ENCODE data around the gene BASP1. TPM values are rescaled to one million over a fixed set of nuclear protein-coding genes. Genes with fewer than 3 reads are reported as not detected.
"Not testable (repeated sequence)": the region's sequence is repeated elsewhere in the genome, so short reads cannot be mapped to it uniquely, and the experiment has no call there.

BASP1 gene
- total RNA-seq, 1 experiment from 2014 or later = 0.34 TPM

GRCh38 chr5:17258431-17258830 is 41.0 kb downstream of the BASP1 start:
- no peaks in the 10 kb centered on the region for H3K36me3 ChIP-seq (ENCODE audit: control insufficient read depth in 1 of 2, insufficient read depth in 2 of 2, low read length in 2 of 2)
- H3K27ac ChIP-seq (ENCODE audit: low read depth, low read length) = no peak overlapping the region
- no peak for DNase-seq (ENCODE audit: low read depth, low spot score)
- no peaks in the 10 kb centered on the region for H3K9me3 ChIP-seq (ENCODE audit: control insufficient read depth in 1 of 2, insufficient read depth in 1 of 2, low read depth in 1 of 2, low read length in 2 of 2)
- ChIA-PET POLR2A (no interaction called here), RAD21 (ENCODE audit: low non-redundant PET in 1 of 2, low total read pairs in 2 of 2, uncharacterized antibody in 2 of 2, unreplicated experiment in 2 of 2) (no interaction called here), CTCF (no interaction called here)
- TF ChIP-seq CEBPB (IDR thresholded peaks at IDR 0.05; ENCODE audit: low read depth) (no peak), YY1 (IDR thresholded peaks at IDR 0.05; ENCODE audit: extremely low read depth, insufficient replicate concordance, low read depth, low read length) (no peak), ATF3 (IDR thresholded peaks at IDR 0.05) (no peak), EZH2phosphoT487 (IDR thresholded peaks at IDR 0.05; ENCODE audit: borderline replicate concordance) (no peak), JUND (IDR thresholded peaks at IDR 0.05) (no peak), SP1 (IDR thresholded peaks at IDR 0.05; ENCODE audit: low read depth) (no peak), ELF1 (IDR thresholded peaks at IDR 0.05; ENCODE audit: borderline replicate concordance, low read depth) (no peak), POLR2AphosphoS5 (IDR thresholded peaks at IDR 0.05; ENCODE audit: low read depth, low read length) (no peak), REST (IDR thresholded peaks at IDR 0.05; ENCODE audit: low read depth) (no peak)
- no peak overlapping the region for H3K9ac ChIP-seq (ENCODE audit: low read length)
- H3K9me2 ChIP-seq (ENCODE audit: insufficient read depth) = no peaks in the 10 kb centered on the region
- no peaks in the 10 kb centered on the region for H3K79me2 ChIP-seq (ENCODE audit: insufficient read depth, low read length)
- intact Hi-C loops (cut with micrococcal nuclease) = no loop called here
- BruUV-seq (replicated peaks) = no TSS peak
- H2AFZ ChIP-seq (ENCODE audit: low read depth, low read length, poor library complexity, severe bottlenecking) = no peak overlapping the region
- no peaks in the 10 kb centered on the region for H3K4me1 ChIP-seq (ENCODE audit: control insufficient read depth in 1 of 2, insufficient read depth in 2 of 2, low read length in 2 of 2)
- ATAC-seq = no peak
- no peak overlapping the region for H3K4me3 ChIP-seq (replicated peaks in 1 of 2; ENCODE audit: low read depth in 1 of 2, low read length in 2 of 2)
- H3K4me2 ChIP-seq (ENCODE audit: low read length) = no peak overlapping the region
- peaks cover 7% of the 10 kb centered on the region; the same call in 1 of the 2 replicates for H3K27me3 ChIP-seq (ENCODE audit: insufficient read depth, low read length)
- H4K20me1 ChIP-seq (ENCODE audit: insufficient read depth) = no peaks in the 10 kb centered on the region

- POLR2A ChIA-PET; H3K4me3 ChIP-seq (replicated peaks in 1 of 2; ENCODE audit: low read depth in 1 of 2, low read length in 2 of 2); CTCF ChIA-PET; H3K79me2 ChIP-seq (ENCODE audit: insufficient read depth, low read length); H3K4me2 ChIP-seq (ENCODE audit: low read length); H3K36me3 ChIP-seq (ENCODE audit: control insufficient read depth in 1 of 2, insufficient read depth in 2 of 2, low read length in 2 of 2); DNase-seq (ENCODE audit: low read depth, low spot score); H3K9me2 ChIP-seq (ENCODE audit: insufficient read depth); ATAC-seq; H4K20me1 ChIP-seq (ENCODE audit: insufficient read depth); intact Hi-C loops (cut with micrococcal nuclease); H3K9me3 ChIP-seq (ENCODE audit: control insufficient read depth in 1 of 2, insufficient read depth in 1 of 2, low read depth in 1 of 2, low read length in 2 of 2); H2AFZ ChIP-seq (ENCODE audit: low read depth, low read length, poor library complexity, severe bottlenecking); H3K27me3 ChIP-seq (ENCODE audit: insufficient read depth, low read length); BruUV-seq (replicated peaks); H3K27ac ChIP-seq (ENCODE audit: low read depth, low read length); RAD21 ChIA-PET (ENCODE audit: low non-redundant PET in 1 of 2, low total read pairs in 2 of 2, uncharacterized antibody in 2 of 2, unreplicated experiment in 2 of 2); H3K9ac ChIP-seq (ENCODE audit: low read length); H3K4me1 ChIP-seq (ENCODE audit: control insufficient read depth in 1 of 2, insufficient read depth in 2 of 2, low read length in 2 of 2): not testable (repeated sequence)
Observed at GRCh38 chr5:17259012-17259411, 41.6 kb downstream of the BASP1 start.
